HG03039 (cell line): ENCODE data around the gene EML3.

ENCODE experiments used
- ATAC-seq: cut with Tn5 transposase; IDR thresholded peaks from one replicate; pipeline ENCODE4 v1.9.1; 2021; ENCODE audit warnings: mild to moderate bottlenecking, moderate library complexity; ENCODE audit not compliant: unreplicated experiment

EML3 gene

DNA sequence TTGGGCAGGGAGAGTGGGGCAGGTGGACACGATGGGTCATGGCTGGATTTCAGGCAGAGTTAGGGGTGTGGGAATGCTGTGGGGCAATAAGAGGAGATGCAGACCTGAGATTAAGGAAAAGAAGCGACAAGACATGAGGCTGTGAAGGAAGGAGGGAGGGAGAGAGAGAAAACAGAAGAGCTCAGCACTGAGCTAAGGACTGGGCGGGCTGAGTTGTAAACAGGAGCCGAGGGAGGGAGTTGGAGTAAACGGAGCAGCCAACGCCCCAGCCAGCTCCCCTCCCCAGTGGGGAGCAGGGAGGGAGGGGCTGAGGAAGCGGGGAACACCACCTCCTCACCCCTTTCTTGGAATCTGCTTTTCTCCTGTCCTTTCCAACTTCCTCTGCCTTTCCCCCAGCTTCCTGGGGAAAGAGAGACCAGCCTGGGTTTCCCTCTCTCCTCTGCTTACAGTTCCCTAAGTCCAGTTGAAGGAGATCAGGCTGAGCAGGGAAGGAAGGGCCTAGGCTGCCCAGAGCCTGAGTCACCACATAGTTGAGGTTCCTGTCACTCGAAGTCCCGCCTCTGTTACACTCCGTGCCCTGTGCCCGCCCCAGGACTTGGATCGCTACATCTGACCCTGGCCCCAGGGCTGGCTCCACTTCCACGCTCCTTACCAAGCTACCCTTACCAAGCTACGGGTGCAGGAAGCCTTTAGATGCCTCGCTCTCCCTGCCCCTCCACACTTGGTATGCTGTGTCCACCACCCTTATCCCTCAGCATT is 59.3 kb downstream of the EML3 start:
- no peak for ATAC-seq

DNA sequence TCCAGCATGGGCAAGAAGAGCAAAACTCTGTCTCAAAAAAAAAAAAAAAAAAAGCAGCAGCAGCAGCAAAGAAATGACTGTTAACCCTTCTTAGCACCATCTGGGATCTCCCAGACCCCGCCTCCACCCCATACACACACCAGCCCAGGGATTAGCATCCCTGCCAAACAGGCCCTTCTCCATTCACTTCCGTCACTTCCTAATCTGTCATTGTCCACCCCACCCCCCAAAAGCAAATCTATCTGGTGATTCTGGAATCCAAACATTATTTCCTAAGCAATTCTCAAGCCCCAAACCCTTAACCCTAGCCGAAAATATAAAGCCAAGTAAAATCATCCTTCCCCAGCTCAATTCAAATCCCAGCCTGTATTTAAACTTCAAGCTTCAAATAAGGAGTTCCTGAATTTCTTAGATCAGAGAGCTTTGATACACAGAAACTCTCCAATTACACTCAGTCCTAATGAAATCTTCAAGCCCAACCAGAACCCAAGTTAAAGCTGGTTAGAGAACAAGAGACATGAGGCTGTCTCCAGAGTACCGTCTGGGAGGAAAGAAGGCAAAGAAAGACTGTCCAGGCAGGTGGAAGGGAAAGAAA is 60.0 kb downstream of the EML3 start:
- ATAC-seq, result no peak
